Eye (tissue), 1 donor: ENCODE data around the gene TNN.
"Not testable (repeated sequence)": the region's sequence is repeated elsewhere in the genome, so short reads cannot be mapped to it uniquely, and the experiment has no call there.

Source experiments
- DNase-seq: peaks from one replicate; pipeline ENCODE4 v3.0.0-alpha.2; 2015

The TNN gene

DNA sequence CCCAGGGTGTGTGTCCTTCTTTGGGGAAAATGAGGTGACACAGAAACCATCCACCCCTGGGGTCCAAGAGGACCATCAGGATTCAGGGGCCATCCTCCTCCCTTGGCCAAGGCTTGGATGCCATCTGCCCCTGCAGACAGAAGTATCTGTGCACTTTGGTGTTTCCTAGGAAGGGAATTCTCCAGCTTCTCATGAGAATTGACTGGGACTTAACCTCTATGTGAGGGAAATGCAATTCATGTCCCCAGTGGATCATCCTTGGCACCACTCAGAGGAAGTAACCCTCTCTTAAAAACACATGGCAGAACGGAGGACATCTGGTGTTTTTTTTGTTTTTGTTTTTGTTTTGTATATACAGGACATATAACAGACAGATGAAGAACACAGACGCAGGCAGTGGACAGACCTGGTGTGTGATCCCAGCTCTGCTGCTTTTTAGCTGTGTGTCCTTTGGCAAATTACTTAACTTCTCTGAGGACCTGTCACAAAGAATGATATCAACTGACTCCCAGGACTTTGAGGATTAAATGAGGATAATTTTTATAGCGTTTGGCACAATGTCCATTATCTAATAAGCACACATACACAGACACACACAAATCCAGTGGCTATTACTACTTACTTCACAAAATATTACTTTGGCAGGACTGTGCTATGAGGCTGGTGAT is 3.8 kb downstream of the TNN start:
- no peak for DNase-seq

DNA sequence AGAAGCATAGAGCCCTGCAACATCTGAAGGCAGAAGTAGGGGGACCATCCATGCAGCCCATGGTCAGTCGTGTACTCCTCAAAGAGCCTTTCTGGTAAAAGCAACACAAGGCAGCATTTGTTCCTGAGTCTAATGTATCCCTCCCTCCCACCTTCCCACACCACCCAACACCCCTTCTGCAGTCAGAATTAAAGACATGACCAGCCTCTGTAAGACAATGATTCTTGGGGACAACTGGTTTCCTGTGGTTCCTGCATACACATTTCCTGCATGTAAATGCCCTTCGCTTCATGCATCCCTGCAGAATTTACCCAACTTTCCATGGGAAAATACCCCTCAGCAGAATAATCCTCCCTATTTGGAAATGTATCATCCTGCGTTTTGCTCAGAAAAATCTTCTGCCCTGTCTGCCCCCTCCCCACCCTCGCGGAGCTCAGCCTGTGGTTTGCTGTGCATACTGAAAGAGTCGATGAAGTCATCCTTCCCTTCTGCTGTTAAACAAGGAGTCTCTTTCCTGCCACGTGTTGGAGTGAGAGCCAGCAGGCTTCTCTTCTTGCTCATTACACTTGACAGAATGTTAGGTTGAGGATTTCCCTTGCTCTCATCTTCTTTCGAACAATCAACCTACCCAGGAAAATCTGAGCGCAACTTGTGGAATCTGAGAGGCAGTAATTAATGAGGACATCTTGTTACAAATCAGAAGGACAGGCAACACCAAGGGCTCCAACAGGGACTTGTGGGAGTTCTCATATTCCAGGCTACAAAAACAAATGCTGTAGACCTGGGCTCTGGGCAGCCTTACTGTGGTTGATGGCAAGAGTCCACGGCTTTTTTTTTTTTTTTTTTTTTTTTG is 4.7 kb downstream of the TNN start:
- peak; percentile 89 for DNase-seq

- DNase-seq = no peak
These were observed 5.4 kb downstream of the TNN start for GRCh38 chr1:175073061-175073460.

DNA sequence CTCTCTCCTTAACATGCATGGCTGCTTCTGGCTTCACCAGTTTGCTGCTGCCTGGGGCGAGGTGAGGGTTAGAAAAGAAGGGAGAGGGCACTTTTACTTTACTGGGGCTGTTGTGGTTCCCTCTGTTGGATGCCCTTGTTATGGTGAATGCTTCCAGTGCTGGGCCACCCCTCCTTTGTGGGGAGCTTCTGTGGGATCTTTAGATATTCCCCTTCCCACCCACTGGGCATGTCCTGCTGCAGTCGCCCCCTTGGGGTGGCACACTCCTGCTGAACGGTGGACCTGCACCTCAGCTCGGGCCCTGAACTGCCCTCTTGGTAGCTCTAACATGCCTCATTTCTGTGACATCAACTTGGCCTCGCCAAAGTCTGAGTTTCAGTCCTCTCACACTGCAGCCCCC is 6.0 kb downstream of the TNN start:
- DNase-seq = no peak

GRCh38 chr1:175075572-175076568 is 8.2 kb downstream of the TNN start:
- no peak for DNase-seq

DNA sequence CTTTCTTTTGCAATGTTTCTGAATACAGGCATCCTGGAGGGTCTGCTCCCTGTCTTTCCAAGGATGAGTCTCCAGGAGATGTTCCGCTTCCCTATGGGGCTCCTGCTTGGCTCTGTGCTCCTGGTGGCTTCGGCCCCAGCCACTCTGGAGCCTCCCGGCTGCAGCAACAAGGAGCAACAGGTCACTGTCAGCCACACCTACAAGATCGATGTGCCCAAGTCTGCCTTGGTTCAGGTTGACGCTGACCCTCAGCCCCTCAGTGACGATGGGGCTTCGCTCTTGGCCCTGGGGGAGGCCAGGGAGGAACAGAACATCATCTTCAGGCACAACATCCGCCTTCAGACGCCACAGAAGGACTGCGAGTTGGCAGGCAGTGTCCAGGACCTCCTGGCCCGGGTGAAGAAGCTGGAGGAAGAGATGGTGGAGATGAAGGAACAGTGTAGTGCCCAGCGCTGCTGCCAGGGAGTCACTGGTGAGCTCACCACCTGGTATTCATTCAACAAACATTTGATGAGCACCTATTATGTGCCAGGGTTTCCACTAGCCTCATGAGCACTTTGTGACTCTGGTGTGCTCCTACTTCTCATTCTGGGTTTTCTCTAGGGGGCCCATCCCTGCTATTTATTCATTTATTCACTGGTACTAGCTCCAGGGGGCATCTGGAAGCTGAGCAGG is 9.9 kb downstream of the TNN start:
- DNase-seq = no peak

- DNase-seq = no peak
These were observed 11.0 kb downstream of the TNN start for GRCh38 chr1:175078629-175079028.

GRCh38 chr1:175079338-175079737 is 11.7 kb downstream of the TNN start:
- DNase-seq = no peak

GRCh38 chr1:175080030-175080429 is 12.4 kb downstream of the TNN start:
- DNase-seq = no peak

DNA sequence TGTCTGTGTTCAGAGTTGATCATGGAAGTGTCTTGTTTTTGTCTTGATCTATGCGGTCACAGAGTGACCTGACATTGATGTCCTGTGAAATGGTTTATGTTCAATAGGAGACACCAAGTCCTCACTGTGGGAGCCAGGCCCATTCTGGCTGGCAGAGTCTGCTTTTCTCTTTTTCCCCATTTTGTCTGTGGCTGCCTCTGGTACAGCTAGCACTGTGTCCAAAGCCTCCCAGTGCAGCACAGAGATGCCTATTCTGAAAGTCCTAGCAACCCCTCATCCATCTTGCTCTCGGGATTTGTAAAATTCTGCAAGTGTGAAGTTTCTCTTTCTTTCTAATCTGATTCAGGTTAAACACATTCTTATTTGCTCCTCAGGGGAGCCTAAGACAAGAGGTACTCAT is 14.3 kb downstream of the TNN start:
- DNase-seq = no peak

- peak; percentile 22 for DNase-seq
These were observed 20.9 kb downstream of the TNN start for GRCh38 chr1:175088525-175088951.

GRCh38 chr1:175089136-175089718 is 21.6 kb downstream of the TNN start:
- DNase-seq = peak; percentile 72

DNA sequence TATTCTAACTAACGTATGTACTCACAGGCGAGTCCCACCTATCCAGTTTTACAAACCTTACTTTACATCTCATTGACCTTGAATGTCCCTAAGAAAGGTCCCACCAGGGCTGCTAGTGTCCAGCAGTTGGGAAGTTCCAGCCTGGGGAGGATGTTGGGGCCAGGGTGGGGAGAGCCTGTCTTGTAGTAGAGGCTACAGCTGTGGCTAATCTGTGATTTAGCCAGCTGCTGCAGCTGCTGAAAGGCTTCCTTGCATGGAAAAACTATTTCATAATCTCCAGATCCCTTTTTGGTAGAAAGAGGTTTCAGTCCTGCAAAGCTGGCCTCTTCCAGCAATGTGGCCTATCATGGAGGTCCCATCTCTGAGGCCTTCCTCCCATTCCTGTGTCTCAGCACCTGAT is 23.1 kb downstream of the TNN start:
- no peak for DNase-seq

GRCh38 chr1:175094626-175095025 is 27.0 kb downstream of the TNN start:
- no peak for DNase-seq

DNA sequence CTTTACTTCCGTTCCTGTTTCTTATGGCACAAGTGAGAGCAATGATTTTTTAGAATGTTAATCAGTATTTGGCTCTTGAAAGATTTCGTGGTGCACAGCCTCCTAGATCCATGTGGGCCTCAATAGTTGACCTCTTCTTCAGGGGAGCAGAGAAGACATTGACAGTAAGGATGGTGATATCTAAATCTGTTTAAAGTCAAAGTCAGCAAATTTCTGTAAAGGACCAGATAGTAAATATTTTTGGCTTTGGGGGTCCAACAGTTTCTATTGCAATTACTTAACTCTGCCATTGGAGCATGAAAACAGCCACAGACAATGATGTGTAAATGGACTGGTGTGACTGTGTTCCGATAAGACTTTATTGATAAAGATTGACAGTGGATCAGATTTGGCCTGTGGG is 27.4 kb downstream of the TNN start:
- DNase-seq = no peak

DNA sequence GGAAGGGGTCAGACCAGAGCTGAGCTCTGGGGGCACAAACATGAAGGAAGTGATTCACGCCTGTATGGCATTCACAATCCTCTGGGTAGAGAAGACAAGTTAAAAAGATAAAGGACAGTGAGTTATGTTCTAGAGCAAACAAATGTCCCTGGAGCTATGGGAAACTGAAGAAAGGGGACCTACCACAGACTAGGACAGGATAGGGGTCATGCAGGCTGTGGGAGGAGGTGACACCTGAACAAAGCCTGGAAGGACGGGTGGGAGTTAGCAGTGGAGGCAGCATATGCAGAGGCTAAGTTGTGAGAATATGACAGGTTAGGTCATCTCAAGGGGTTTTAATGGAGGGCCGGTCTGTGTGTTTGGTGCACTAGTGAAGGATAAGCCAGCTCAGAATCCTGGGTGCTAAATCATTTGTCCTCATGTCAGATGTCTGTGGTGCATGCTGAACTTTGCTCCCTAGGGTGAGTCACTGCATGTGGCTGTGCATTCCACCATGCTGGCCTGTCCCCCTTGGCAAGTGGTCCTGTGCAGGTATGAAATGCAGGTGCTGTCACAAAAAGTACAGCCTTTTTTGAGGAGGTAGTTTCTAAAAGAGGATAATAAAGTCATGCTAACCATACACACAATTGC is 28.5 kb downstream of the TNN start:
- DNase-seq = no peak

GRCh38 chr1:175097361-175097760 is 29.7 kb downstream of the TNN start:
- DNase-seq = no peak

- no peak for DNase-seq
These were observed 32.3 kb downstream of the TNN start for GRCh38 chr1:175099916-175100315.

DNA sequence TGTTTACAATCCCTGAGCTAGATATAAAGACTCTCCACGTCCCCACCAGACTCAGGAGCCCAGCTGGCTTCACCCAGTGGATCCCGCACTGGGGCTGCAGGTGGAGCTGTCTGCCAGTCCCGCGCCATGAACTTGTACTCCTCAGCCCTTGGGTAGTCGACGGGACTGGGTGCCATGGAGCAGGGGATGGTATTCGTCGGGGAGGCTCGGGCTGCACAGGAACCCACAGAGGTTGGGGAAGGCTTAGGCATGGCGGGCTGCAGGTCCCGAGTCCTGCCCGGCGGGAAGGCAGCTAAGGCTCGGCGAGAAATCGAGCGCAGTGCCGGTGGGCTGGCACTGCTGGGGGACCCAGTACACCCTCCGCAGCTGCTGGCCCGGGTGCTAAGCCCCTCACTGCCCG is 34.5 kb downstream of the TNN start:
- not testable (repeated sequence) for DNase-seq

- DNase-seq = not testable (repeated sequence)
These were observed 38.9 kb downstream of the TNN start for GRCh38 chr1:175106536-175106935.

GRCh38 chr1:175108331-175108820 is 40.7 kb downstream of the TNN start:
- DNase-seq = not testable (repeated sequence)
